OCI-LY3 (cell line): ENCODE data around the gene TRABD.

ENCODE experiments used
- H2AFZ ChIP-seq: fragments of 200-600, 300-600 bp; shearing (Covaris generic); 2 replicates; pipeline ENCODE4 v1.6.0; 2014; ENCODE audit warnings: antibody characterized with exemption, low read depth, low read length
- H3K27ac ChIP-seq: fragments of 200-600, 300-600 bp; sonication (generic); 2 replicates; pipeline ENCODE4 v1.5.1; 2014; ENCODE audit warnings: mild to moderate bottlenecking, low read length, moderate library complexity, mixed read lengths
- H3K27me3 ChIP-seq: fragments of 200-600, 300-600 bp; sonication (generic); 2 replicates; pipeline ENCODE4 v1.6.1; 2014; ENCODE audit warnings: low read depth, low read length, mixed read lengths
- H3K36me3 ChIP-seq: fragments of 200-600, 300-600 bp; sonication (generic); replicated peaks from 2 replicates; pipeline ENCODE3; 2014; ENCODE audit warnings: low read depth, low read length, mixed read lengths
- H3K4me1 ChIP-seq: fragments of 300-600, 200-600 bp; sonication (generic); 2 replicates; pipeline ENCODE4 v1.6.1; 2014; ENCODE audit warnings: low read length, mixed read lengths
- H3K4me2 ChIP-seq: fragments of 200-600, 300-600 bp; sonication (generic); 2 replicates; pipeline ENCODE4 v1.6.1; 2014; ENCODE audit warnings: low read length, mixed read lengths
- H3K4me3 ChIP-seq: fragments of 300-600, 200-600 bp; sonication (generic); 2 replicates; pipeline ENCODE4 v1.5.1; 2014; ENCODE audit warnings: antibody characterized with exemption, mild to moderate bottlenecking, low read length, moderate library complexity
- H3K79me2 ChIP-seq: fragments of 300-600, 200-600 bp; shearing (Covaris generic); 2 replicates; pipeline ENCODE4 v1.6.1; 2014; ENCODE audit warnings: mild to moderate bottlenecking, low read length, mixed read lengths
- H3K9ac ChIP-seq: fragments of 300-600, 200-600 bp; shearing (Covaris generic); 2 replicates; pipeline ENCODE4 v1.6.0; 2014; ENCODE audit warnings: mild to moderate bottlenecking, low read length, moderate library complexity
- H3K9me3 ChIP-seq: fragments of 200-600, 300-600 bp; shearing (Covaris generic); 2 replicates; pipeline ENCODE4 v1.6.1; 2014; ENCODE audit warnings: low read length, mixed read lengths; ENCODE audit not compliant: insufficient read depth
- H4K20me1 ChIP-seq: fragments of 200-600, 300-600 bp; sonication (generic); 2 replicates; pipeline ENCODE4 v1.6.1; 2016; ENCODE audit warnings: low read length, mixed read lengths; ENCODE audit not compliant: insufficient read depth
- CTCF ChIP-seq: fragments of 200-600, 300-600 bp; sonication (generic); IDR thresholded peaks from 2 replicates; pipeline ENCODE4 v1.5.1; 2014; ENCODE audit warnings: antibody characterized with exemption, low read length, low read depth
- EZH2phosphoT487 ChIP-seq: fragments of 200-600 bp; shearing (Covaris generic); IDR thresholded peaks from 2 replicates; pipeline ENCODE4 v1.6.1; 2018; ENCODE audit warnings: antibody characterized with exemption, mixed run types, low read depth

The TRABD gene

DNA sequence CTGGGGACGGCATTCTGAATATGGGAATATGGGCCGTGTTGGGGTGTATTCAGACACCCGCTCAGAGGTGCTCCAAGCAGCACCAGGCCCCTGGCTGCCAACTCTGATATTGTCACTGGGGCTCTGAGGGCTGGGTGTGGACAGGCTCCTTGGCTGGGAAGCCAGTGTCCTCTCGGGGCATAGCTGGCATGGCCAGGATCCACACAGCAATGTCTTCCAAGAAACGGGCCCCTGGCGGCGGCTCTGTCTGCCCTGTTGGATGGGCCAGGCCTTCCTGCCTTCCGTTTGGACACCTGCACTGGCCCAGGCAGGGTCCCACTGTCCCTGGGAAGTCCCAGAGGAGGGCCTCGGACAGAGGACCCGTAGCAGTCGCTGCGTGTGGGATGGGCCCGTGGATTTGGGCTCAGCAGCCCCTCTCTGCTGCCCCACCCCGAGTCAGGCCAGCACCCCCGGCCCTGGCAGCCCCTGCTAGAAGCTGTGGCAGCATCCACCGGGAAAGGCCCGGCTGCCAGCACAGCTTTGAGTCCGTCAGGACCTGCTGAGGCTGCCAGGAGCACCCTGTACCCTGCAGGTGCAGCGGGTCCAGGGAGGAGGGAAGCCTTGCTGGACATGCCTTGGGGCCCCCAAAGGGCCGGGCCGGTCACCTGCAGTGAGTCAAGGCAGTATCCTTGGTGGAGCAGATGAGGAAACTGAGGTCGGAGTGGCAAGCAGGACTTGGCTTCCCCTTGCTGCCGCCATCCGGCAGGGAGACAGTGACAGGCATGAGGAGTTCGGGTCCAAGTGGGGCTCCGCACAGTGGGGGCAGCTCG, 11.1 kb upstream of the TRABD start:
- no peaks in the 10 kb centered on the region for H4K20me1 ChIP-seq
- no peak for TF ChIP-seq EZH2phosphoT487
- no peak for TF ChIP-seq CTCF
- no peaks in the 10 kb centered on the region for H3K9me3 ChIP-seq
- peaks cover 28% of the 10 kb centered on the region for H3K4me1 ChIP-seq
- no peaks in the 10 kb centered on the region for H3K79me2 ChIP-seq
- H2AFZ ChIP-seq = no peak overlapping the region
- no peak overlapping the region for H3K4me2 ChIP-seq
- no peak overlapping the region for H3K27ac ChIP-seq
- H3K36me3 ChIP-seq = no peaks in the 10 kb centered on the region
- no peaks in the 10 kb centered on the region for H3K27me3 ChIP-seq
- no peak overlapping the region for H3K9ac ChIP-seq
- no peak overlapping the region for H3K4me3 ChIP-seq

DNA sequence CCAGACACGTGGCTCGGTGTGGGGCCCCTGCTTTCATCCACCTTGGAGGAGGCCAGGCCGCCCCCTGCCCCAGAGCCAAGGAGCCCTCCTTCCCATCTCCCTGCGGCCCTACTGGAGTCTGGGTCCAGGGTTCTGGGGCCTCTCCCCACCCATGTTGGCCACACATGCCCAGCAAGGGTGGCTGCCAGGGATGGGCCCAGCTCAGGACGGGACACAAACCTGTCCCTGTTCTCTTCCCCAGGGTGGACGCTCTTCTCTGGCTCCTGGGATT, 10.6 kb upstream of the TRABD start:
- Histone ChIP-seq H3K9me3 (no peaks in the 10 kb centered on the region), H3K4me1 (peaks cover 28% of the 10 kb centered on the region), H3K9ac (no peak overlapping the region), H3K4me2 (no peak overlapping the region), H3K27ac (no peak overlapping the region), H3K79me2 (no peaks in the 10 kb centered on the region), H3K36me3 (no peaks in the 10 kb centered on the region), H4K20me1 (no peaks in the 10 kb centered on the region), H3K4me3 (no peak overlapping the region), H2AFZ (no peak overlapping the region), H3K27me3 (no peaks in the 10 kb centered on the region)
- TF ChIP-seq EZH2phosphoT487 (no peak), CTCF (no peak)

GRCh38 chr22:50175921-50176849, 9.5 kb upstream of the TRABD start:
- no peak overlapping the region for H3K27ac ChIP-seq
- no peaks in the 10 kb centered on the region for H3K79me2 ChIP-seq
- H3K9ac ChIP-seq = no peak overlapping the region
- peaks cover 28% of the 10 kb centered on the region for H3K4me1 ChIP-seq
- no peaks in the 10 kb centered on the region for H4K20me1 ChIP-seq
- no peaks in the 10 kb centered on the region for H3K36me3 ChIP-seq
- no peaks in the 10 kb centered on the region for H3K9me3 ChIP-seq
- H3K4me2 ChIP-seq = peak overlapping the region; percentile 41; the same call in 1 of the 2 replicates
- H2AFZ ChIP-seq = no peak overlapping the region
- TF ChIP-seq CTCF (no peak), EZH2phosphoT487 (no peak)
- no peaks in the 10 kb centered on the region for H3K27me3 ChIP-seq
- no peak overlapping the region for H3K4me3 ChIP-seq

- no peak for TF ChIP-seq CTCF
- TF ChIP-seq EZH2phosphoT487 = no peak
- Histone ChIP-seq H3K36me3 (no peaks in the 10 kb centered on the region), H3K4me3 (no peak overlapping the region), H3K4me1 (peaks cover 26% of the 10 kb centered on the region), H3K4me2 (no peak overlapping the region), H3K9me3 (no peaks in the 10 kb centered on the region), H3K79me2 (no peaks in the 10 kb centered on the region), H3K27me3 (no peaks in the 10 kb centered on the region), H2AFZ (no peak overlapping the region), H3K27ac (no peak overlapping the region), H3K9ac (no peak overlapping the region), H4K20me1 (no peaks in the 10 kb centered on the region)
These were observed 8.7 kb upstream of the TRABD start for GRCh38 chr22:50176850-50177536.
